Measurements from ENCODE around the gene SLC16A1. TPM values are rescaled to one million over a fixed set of nuclear protein-coding genes. Genes with fewer than 3 reads are reported as not detected.
"Not testable (repeated sequence)": the region's sequence is repeated elsewhere in the genome, so short reads cannot be mapped to it uniquely, and the experiment has no call there.

The SLC16A1 gene
- total RNA-seq, 2 donors from 2014 or later = 69.0 to 88.3 TPM

- no peaks in the 10 kb centered on the region for H3K9me3 ChIP-seq
- TF ChIP-seq CTCF (IDR thresholded peaks at IDR 0.05) = no peak
- H3K36me3 ChIP-seq = no peaks in the 10 kb centered on the region
- no peak for DNase-seq (ENCODE audit: low spot score)
- H3K4me3 ChIP-seq = no peak overlapping the region
- H3K27ac ChIP-seq = peak overlapping the region; percentile 63 to 85
- no peaks in the 10 kb centered on the region for H3K27me3 ChIP-seq
- peaks cover 0 to 46% of the 10 kb centered on the region in 2 donors for H3K4me1 ChIP-seq
Measured at GRCh38 chr1:112995890-112996289, 39.9 kb upstream of the SLC16A1 start.

GRCh38 chr1:112995021-112995420 lies 39.0 kb upstream of the SLC16A1 start:
- peaks cover 0 to 46% of the 10 kb centered on the region in 2 donors for H3K4me1 ChIP-seq
- not testable (repeated sequence) for H3K9me3 ChIP-seq; H3K36me3 ChIP-seq; H3K27me3 ChIP-seq; DNase-seq (ENCODE audit: low spot score); H3K4me3 ChIP-seq
- peak overlapping the region; percentile 63 to 85 for H3K27ac ChIP-seq

- peaks cover 0 to 31% of the 10 kb centered on the region in 2 donors for H3K4me1 ChIP-seq
- H3K27ac ChIP-seq = peak overlapping the region; percentile 46 to 85
- TF ChIP-seq CTCF (IDR thresholded peaks at IDR 0.05) = no peak
- H3K9me3 ChIP-seq = no peaks in the 10 kb centered on the region
- H3K4me3 ChIP-seq = no peak overlapping the region
- no peaks in the 10 kb centered on the region for H3K27me3 ChIP-seq
- no peak for DNase-seq (ENCODE audit: low spot score)
- H3K36me3 ChIP-seq = no peaks in the 10 kb centered on the region
Measured at GRCh38 chr1:112992780-112993179, 36.8 kb upstream of the SLC16A1 start.

- Histone ChIP-seq H3K4me3 (no peak overlapping the region), H3K27ac (no peak overlapping the region), H3K4me1 (peaks cover 0 to 24% of the 10 kb centered on the region in 2 donors), H3K9me3 (no peaks in the 10 kb centered on the region), H3K36me3 (no peaks in the 10 kb centered on the region), H3K27me3 (no peaks in the 10 kb centered on the region)
- DNase-seq (ENCODE audit: low spot score) = no peak
- TF ChIP-seq CTCF (IDR thresholded peaks at IDR 0.05) = no peak
Measured at GRCh38 chr1:112991402-112992120, 35.6 kb upstream of the SLC16A1 start.

- TF ChIP-seq CTCF (IDR thresholded peaks at IDR 0.05) = no peak
- no peak overlapping the region for H3K4me3 ChIP-seq
- H3K27me3 ChIP-seq = no peaks in the 10 kb centered on the region
- H3K27ac ChIP-seq = no peak overlapping the region
- peaks cover 0 to 19% of the 10 kb centered on the region in 2 donors for H3K4me1 ChIP-seq
- DNase-seq (ENCODE audit: low spot score) = no peak
- no peaks in the 10 kb centered on the region for H3K36me3 ChIP-seq
- no peaks in the 10 kb centered on the region for H3K9me3 ChIP-seq
Measured at GRCh38 chr1:112990271-112990670, 34.3 kb upstream of the SLC16A1 start.

- Histone ChIP-seq H3K9me3 (no peaks in the 10 kb centered on the region), H3K36me3 (no peaks in the 10 kb centered on the region), H3K4me1 (peaks cover 0 to 14% of the 10 kb centered on the region in 2 donors), H3K27me3 (no peaks in the 10 kb centered on the region), H3K27ac (peak overlapping the region in 1 of 2 donors; percentile 10), H3K4me3 (no peak overlapping the region)
- no peak for DNase-seq (ENCODE audit: low spot score)
- no peak for TF ChIP-seq CTCF (IDR thresholded peaks at IDR 0.05)
Measured at GRCh38 chr1:112988367-112988766, 32.4 kb upstream of the SLC16A1 start.
